HUES6 (cell line): ENCODE measurements around the gene MEGF8.
A peak's percentile ranks its signal among the peaks of the same experiment; 100 is the strongest.

Experiments
- H3K27ac ChIP-seq: 2 replicates; pipeline ENCODE4 v1.7.0; 2013; ENCODE audit warnings: low read depth, mild to moderate bottlenecking, low read length, inconsistent platforms
- H3K27me3 ChIP-seq: 2 replicates; pipeline ENCODE4 v1.6.1; 2013; ENCODE audit warnings: low read length; ENCODE audit not compliant: control insufficient read depth, insufficient read depth
- H3K36me3 ChIP-seq: 2 replicates; pipeline ENCODE4 v1.6.1; 2013; ENCODE audit warnings: low read length; ENCODE audit not compliant: control insufficient read depth, insufficient read depth
- H3K4me1 ChIP-seq: 2 replicates; pipeline ENCODE4 v1.6.1; 2013; ENCODE audit warnings: low read length; ENCODE audit not compliant: control insufficient read depth, insufficient read depth
- H3K4me3 ChIP-seq: 2 replicates; pipeline ENCODE4 v1.5.1; 2013; ENCODE audit warnings: low read depth, low read length
- H3K9ac ChIP-seq: one replicate; pipeline ENCODE4 v1.6.1; 2013; ENCODE audit warnings: mild to moderate bottlenecking, low read length
- H3K9me3 ChIP-seq: 2 replicates; pipeline ENCODE4 v1.6.1; 2013; ENCODE audit warnings: low read depth, low read length; ENCODE audit not compliant: control insufficient read depth, insufficient read depth

The MEGF8 gene

GRCh38 chr19:42287017-42287826 lies 38.2 kb upstream of the MEGF8 start:
- H3K9me3 ChIP-seq, result no peaks in the 10 kb centered on the region
- H3K9ac ChIP-seq, result no peak overlapping the region
- peaks cover 54% of the 10 kb centered on the region for H3K36me3 ChIP-seq
- no peak overlapping the region for H3K4me3 ChIP-seq
- no peaks in the 10 kb centered on the region for H3K27me3 ChIP-seq
- peaks cover 40% of the 10 kb centered on the region for H3K4me1 ChIP-seq
- no peak overlapping the region for H3K27ac ChIP-seq

- H3K4me3 ChIP-seq, result no peak overlapping the region
- H3K9me3 ChIP-seq, result no peaks in the 10 kb centered on the region
- H3K4me1 ChIP-seq, result peaks cover 36% of the 10 kb centered on the region
- H3K27me3 ChIP-seq, result no peaks in the 10 kb centered on the region
- H3K27ac ChIP-seq, result no peak overlapping the region
- H3K9ac ChIP-seq, result no peak overlapping the region
- H3K36me3 ChIP-seq, result peaks cover 59% of the 10 kb centered on the region
Observed at GRCh38 chr19:42287827-42288107, 37.7 kb upstream of the MEGF8 start.

- Histone ChIP-seq H3K4me1 (peaks cover 30% of the 10 kb centered on the region), H3K9me3 (no peaks in the 10 kb centered on the region), H3K9ac (no peak overlapping the region), H3K27me3 (no peaks in the 10 kb centered on the region), H3K36me3 (peaks cover 65% of the 10 kb centered on the region), H3K4me3 (no peak overlapping the region), H3K27ac (no peak overlapping the region)
Observed at GRCh38 chr19:42288387-42288786, 37.0 kb upstream of the MEGF8 start.

GRCh38 chr19:42288881-42289555 lies 36.4 kb upstream of the MEGF8 start:
- no peaks in the 10 kb centered on the region for H3K9me3 ChIP-seq
- peaks cover 72% of the 10 kb centered on the region for H3K36me3 ChIP-seq
- no peak overlapping the region for H3K9ac ChIP-seq
- H3K27me3 ChIP-seq, result no peaks in the 10 kb centered on the region
- H3K4me3 ChIP-seq, result no peak overlapping the region
- no peak overlapping the region for H3K27ac ChIP-seq
- peaks cover 30% of the 10 kb centered on the region for H3K4me1 ChIP-seq

GRCh38 chr19:42289556-42290041 lies 35.8 kb upstream of the MEGF8 start:
- no peak overlapping the region for H3K4me3 ChIP-seq
- H3K27me3 ChIP-seq, result no peaks in the 10 kb centered on the region
- H3K36me3 ChIP-seq, result peaks cover 78% of the 10 kb centered on the region
- peaks cover 30% of the 10 kb centered on the region for H3K4me1 ChIP-seq
- H3K9me3 ChIP-seq, result no peaks in the 10 kb centered on the region
- no peak overlapping the region for H3K27ac ChIP-seq
- H3K9ac ChIP-seq, result no peak overlapping the region

- no peak overlapping the region for H3K9ac ChIP-seq
- peaks cover 26% of the 10 kb centered on the region for H3K4me1 ChIP-seq
- H3K27me3 ChIP-seq, result no peaks in the 10 kb centered on the region
- H3K27ac ChIP-seq, result no peak overlapping the region
- no peaks in the 10 kb centered on the region for H3K9me3 ChIP-seq
- no peak overlapping the region for H3K4me3 ChIP-seq
- peaks cover 81% of the 10 kb centered on the region for H3K36me3 ChIP-seq
Observed at GRCh38 chr19:42290136-42290522, 35.3 kb upstream of the MEGF8 start.

- no peak overlapping the region for H3K9ac ChIP-seq
- peaks cover 19% of the 10 kb centered on the region for H3K4me1 ChIP-seq
- H3K27ac ChIP-seq, result no peak overlapping the region
- H3K27me3 ChIP-seq, result no peaks in the 10 kb centered on the region
- H3K9me3 ChIP-seq, result no peaks in the 10 kb centered on the region
- H3K4me3 ChIP-seq, result no peak overlapping the region
- H3K36me3 ChIP-seq, result peaks cover 82% of the 10 kb centered on the region
Observed at GRCh38 chr19:42290523-42291434, 34.7 kb upstream of the MEGF8 start.

- Histone ChIP-seq H3K27ac (no peak overlapping the region), H3K4me1 (peaks cover 15% of the 10 kb centered on the region), H3K36me3 (peaks cover 85% of the 10 kb centered on the region), H3K4me3 (no peak overlapping the region), H3K27me3 (no peaks in the 10 kb centered on the region), H3K9me3 (no peaks in the 10 kb centered on the region), H3K9ac (no peak overlapping the region)
Observed at GRCh38 chr19:42291435-42291810, 34.0 kb upstream of the MEGF8 start.

GRCh38 chr19:42292042-42292960 lies 33.1 kb upstream of the MEGF8 start:
- no peaks in the 10 kb centered on the region for H3K27me3 ChIP-seq
- H3K27ac ChIP-seq, result no peak overlapping the region
- H3K4me3 ChIP-seq, result no peak overlapping the region
- H3K4me1 ChIP-seq, result peaks cover 15% of the 10 kb centered on the region
- H3K9ac ChIP-seq, result peak overlapping the region; percentile 22
- H3K36me3 ChIP-seq, result peaks cover 89% of the 10 kb centered on the region
- no peaks in the 10 kb centered on the region for H3K9me3 ChIP-seq

- H3K9ac ChIP-seq, result no peak overlapping the region
- H3K27ac ChIP-seq, result no peak overlapping the region
- peaks cover 15% of the 10 kb centered on the region for H3K4me1 ChIP-seq
- H3K4me3 ChIP-seq, result no peak overlapping the region
- no peaks in the 10 kb centered on the region for H3K27me3 ChIP-seq
- no peaks in the 10 kb centered on the region for H3K9me3 ChIP-seq
- peaks cover 82% of the 10 kb centered on the region for H3K36me3 ChIP-seq
Observed at GRCh38 chr19:42292963-42293362, 32.5 kb upstream of the MEGF8 start.
